Activated CD4-positive, alpha-beta T cell treated with anti-CD3 and anti-CD28 coated beads, Interleukin-2, amount 10 ng/mL, durations not matched to agents 24 days and 14 days (primary cell): ENCODE data around the gene RBM47. TPM values are rescaled to one million over a fixed set of nuclear protein-coding genes. Genes with fewer than 3 reads are reported as not detected.

Source experiments
- total RNA-seq: library from RNA; stranded (reverse); gene quantifications from 2 replicates; pipeline ENCODE4 v1.2.3, GENCODE V29; 2022

RBM47 gene
- total RNA-seq, 1 donor from 2014 or later, result 13.0 TPM

Other genes with a start within 250 kb of the RBM47 start
- 0.12 TPM in 1 of 2 replicates, not detected in the other for gene NSUN7, start 120.1 kb upstream of the RBM47 start, total RNA-seq